ENCODE data around the gene SETD6. TPM values are rescaled to one million over a fixed set of nuclear protein-coding genes. Genes with fewer than 3 reads are reported as not detected.
"Not testable (repeated sequence)": the region's sequence is repeated elsewhere in the genome, so short reads cannot be mapped to it uniquely, and the experiment has no call there.

Gene SETD6
- total and polyA plus RNA-seq, 2 of the 8 experiments (the other 6 are each of a cell fraction or from before 2014, with no cell fraction given), result 25.3 to 40.5 TPM

DNA sequence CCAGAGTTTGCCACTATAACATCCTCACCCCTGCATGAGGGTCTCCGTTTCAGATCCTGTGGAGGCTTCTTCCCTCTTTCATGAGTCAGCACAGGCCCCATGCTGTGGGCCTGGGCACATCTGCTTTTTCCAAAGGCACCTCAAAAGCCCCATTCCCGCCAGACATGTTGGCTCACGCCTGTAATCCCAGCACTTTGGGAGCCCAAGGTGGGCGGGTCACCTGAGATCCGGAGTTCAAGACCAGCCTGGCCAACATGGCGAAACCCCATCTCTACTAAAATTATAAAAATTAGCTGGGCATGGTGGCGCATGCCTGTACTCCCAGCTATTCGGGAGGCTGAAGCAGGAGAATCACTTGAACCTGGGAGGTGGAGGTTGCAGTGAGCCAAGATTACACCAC, 24.8 kb upstream of the SETD6 start:
- H3K4me2 ChIP-seq (ENCODE audit: insufficient read depth in 1 of 2, low read depth in 2 of 2, low read length in 2 of 2); H4K5ac ChIP-seq (ENCODE audit: insufficient read length, low read depth, low read length); H2BK5ac ChIP-seq (ENCODE audit: low read depth, low read length); H3K27me3 ChIP-seq (replicated peaks in 1 of 4; ENCODE audit: control insufficient read depth in 3 of 4, extremely low read depth in 1 of 4, insufficient read depth in 3 of 4, low read length in 3 of 4); H3K27ac ChIP-seq (ENCODE audit: low read depth, low read length); H3K36me3 ChIP-seq (ENCODE audit: control insufficient read depth in 2 of 4, insufficient read depth in 4 of 4, low read length in 3 of 4); H3K56ac ChIP-seq (replicated peaks; ENCODE audit: insufficient read length, low read depth, low read length); FAIRE-seq; H3K79me1 ChIP-seq (ENCODE audit: low read depth, low read length); H3K4me3 ChIP-seq (ENCODE audit: extremely low read depth in 1 of 4, insufficient read depth in 2 of 4, low read depth in 3 of 4, low read length in 4 of 4); H3K4ac ChIP-seq (replicated peaks; ENCODE audit: insufficient read length, low read depth, low read length); H2BK120ac ChIP-seq (replicated peaks; ENCODE audit: low read depth, low read length); H4K91ac ChIP-seq (replicated peaks; ENCODE audit: insufficient read length, low read length); H3K18ac ChIP-seq (ENCODE audit: extremely low read depth, low read length); H4K8ac ChIP-seq (ENCODE audit: extremely low read depth, insufficient read depth, low read length); H3K23ac ChIP-seq (ENCODE audit: insufficient read length); H3K14ac ChIP-seq (ENCODE audit: insufficient read length); H3K23me2 ChIP-seq (ENCODE audit: low read depth, low read length); H4K20me1 ChIP-seq (replicated peaks in 1 of 2; ENCODE audit: control insufficient read depth in 1 of 2, insufficient read depth in 2 of 2, low read length in 2 of 2); H3K9me3 ChIP-seq (ENCODE audit: insufficient read depth in 2 of 2, low read depth in 1 of 2, low read length in 1 of 2); H2BK20ac ChIP-seq (ENCODE audit: low read length); H3K9ac ChIP-seq (replicated peaks in 1 of 4; ENCODE audit: extremely low read depth in 1 of 4, low read depth in 3 of 4, low read length in 3 of 4); H2AFZ ChIP-seq (ENCODE audit: low read length); DNase-seq (ENCODE audit: low read depth in 1 of 2, low spot score in 2 of 2); H2BK15ac ChIP-seq (ENCODE audit: low read length); H3K79me2 ChIP-seq (ENCODE audit: control insufficient read depth in 1 of 2, insufficient read depth in 2 of 2, low read length in 2 of 2); POLR2A ChIA-PET (ENCODE audit: partially characterized antibody): not testable (repeated sequence)
- TF ChIP-seq BACH1 (IDR thresholded peaks at IDR 0.05; ENCODE audit: low read length), result 0 out of 2 replicates have a peak, but pooled peaks have one; percentile 26
- H2AK5ac ChIP-seq (ENCODE audit: low read depth, low read length), result 0 out of 2 replicates have a peak overlapping the region, but pooled peaks have one; percentile 24
- CTCF ChIA-PET (ENCODE audit: partially characterized antibody), result interaction anchor here (1.4 kb wide), 1 partner anchor 154 kb away, joined by 3 read pairs; no protein-coding TSS in a partner anchor
- WGBS, 2 experiments (ENCODE audit: extremely low coverage in 1 of 2, insufficient coverage in 1 of 2, insufficient read length in 1 of 2, insufficient replicate concordance in 2 of 2, low coverage in 1 of 2, low lambda C conversion rate in 2 of 2, missing lambda C conversion rate in 1 of 2), result 78% methylated on average over 8 of the region's 8 CpGs; no CpG with 5 or more reads in 1 of the 2 experiments
- peaks cover 0 to 11% (median 5%) of the 10 kb centered on the region in 4 experiments; a peak in 6 of 7 replicates for H3K4me1 ChIP-seq (replicated peaks in 1 of 4; ENCODE audit: control insufficient read depth in 3 of 4, insufficient read depth in 4 of 4, low read length in 3 of 4)
- H2BK12ac ChIP-seq (ENCODE audit: low read depth, low read length), result 0 out of 2 replicates have a peak overlapping the region, but pooled peaks have one; percentile 39
